ENCODE results near the gene BCLAF3. TPM values are rescaled to one million over a fixed set of nuclear protein-coding genes. Genes with fewer than 3 reads are reported as not detected.
A peak's percentile ranks its signal among the peaks of the same experiment; 100 is the strongest.

BCLAF3 gene
- total RNA-seq, 1 experiment from 2014 or later: 6.0 TPM

Small RNA genes lying within 50 kb of the gene (microRNA-seq; reads per million reads assigned to microRNA genes)
- 27.3 reads per million, percentile 42 among the genes with 10 or more reads in this experiment for gene MIR23C (ENCODE audit: unreplicated experiment)

Other genes starting within 250 kb of the BCLAF3 start
- gene SH3KBP1, start 103.5 kb downstream of the BCLAF3 start, total RNA-seq (2021; ENCODE audit: unreplicated experiment): 34.6 TPM
- 7.6 TPM for gene MAP7D2, start 125.8 kb upstream of the BCLAF3 start, total RNA-seq (2021; ENCODE audit: unreplicated experiment)
- gene EIF1AX, start 150.8 kb upstream of the BCLAF3 start, total RNA-seq (2021; ENCODE audit: unreplicated experiment): 67.6 TPM